OCI-LY1 (cell line): ENCODE data around the gene KRTAP5-1.
"Not testable (repeated sequence)": the region's sequence is repeated elsewhere in the genome, so short reads cannot be mapped to it uniquely, and the experiment has no call there.

Experiments used
- H2AFZ ChIP-seq: fragments of 200-600 bp; sonication (generic), shearing (Covaris generic); 2 replicates; pipeline ENCODE4 v1.6.0; 2014; ENCODE audit warnings: antibody characterized with exemption, mild to moderate bottlenecking, low read length
- H3F3A ChIP-seq: fragments of 200-600 bp; sonication (generic), shearing (Covaris generic); 2 replicates; pipeline ENCODE4 v1.6.0; 2014; ENCODE audit warnings: mild to moderate bottlenecking, antibody characterized with exemption, low read length, moderate library complexity; ENCODE audit not compliant: insufficient read depth
- H3K27ac ChIP-seq: fragments of 200-600 bp; sonication (generic); 2 replicates; pipeline ENCODE4 v1.5.1; 2014; ENCODE audit warnings: low read length, mixed run types, mild to moderate bottlenecking, low read depth; ENCODE audit not compliant: poor library complexity, severe bottlenecking
- H3K27me3 ChIP-seq: fragments of 200-600 bp; sonication (generic); 2 replicates; pipeline ENCODE4 v1.6.0; 2014; ENCODE audit warnings: antibody characterized with exemption, mild to moderate bottlenecking, low read length, moderate library complexity; ENCODE audit not compliant: insufficient read depth
- H3K36me3 ChIP-seq: fragments of 200-600 bp; sonication (generic); 2 replicates; pipeline ENCODE4 v1.6.1; 2014; ENCODE audit warnings: mild to moderate bottlenecking, antibody characterized with exemption, low read length, moderate library complexity, mixed read lengths; ENCODE audit not compliant: insufficient read depth
- H3K4me1 ChIP-seq: fragments of 200-600 bp; sonication (generic); 2 replicates; pipeline ENCODE4 v1.5.1; 2014; ENCODE audit warnings: mild to moderate bottlenecking, low read length, moderate library complexity; ENCODE audit not compliant: insufficient read depth, severe bottlenecking
- H3K4me2 ChIP-seq: fragments of 200-600 bp; sonication (generic), shearing (Covaris generic); 2 replicates; pipeline ENCODE4 v1.6.1; 2014; ENCODE audit warnings: low read length
- H3K4me3 ChIP-seq: fragments of 200-600 bp; sonication (generic); 2 replicates; pipeline ENCODE4 v1.5.1; 2014; ENCODE audit warnings: low read length, low read depth, mild to moderate bottlenecking, mixed read lengths; ENCODE audit not compliant: poor library complexity, severe bottlenecking
- H3K79me2 ChIP-seq: fragments of 200-600 bp; shearing (Covaris generic); 2 replicates; pipeline ENCODE4 v1.6.1; 2016; ENCODE audit warnings: mixed run types, low read length, mixed read lengths; ENCODE audit not compliant: insufficient read depth
- H3K9ac ChIP-seq: fragments of 200-600 bp; sonication (generic), shearing (Covaris generic); 2 replicates; pipeline ENCODE4 v1.6.1; 2014; ENCODE audit warnings: mild to moderate bottlenecking, low read length, mixed read lengths
- H3K9me2 ChIP-seq: fragments of 200-600 bp; sonication (generic), shearing (Covaris generic); 2 replicates; pipeline ENCODE4 v1.6.1; 2014; ENCODE audit warnings: low read depth, mild to moderate bottlenecking, low read length, mixed read lengths
- H3K9me3 ChIP-seq: fragments of 200-600 bp; shearing (Covaris generic); 2 replicates; pipeline ENCODE4 v1.6.1; 2014; ENCODE audit warnings: low read length, mixed read lengths
- H4K20me1 ChIP-seq: fragments of 200-600 bp; sonication (generic), shearing (Covaris generic); 2 replicates; pipeline ENCODE4 v1.6.0; 2016; ENCODE audit warnings: mild to moderate bottlenecking, low read length; ENCODE audit not compliant: insufficient read depth
- EZH2 ChIP-seq: fragments of 200-600 bp; sonication (generic), shearing (Covaris generic); IDR thresholded peaks from 2 replicates; pipeline ENCODE4 v1.8.0; 2017; ENCODE audit warnings: borderline replicate concordance, mixed run types, mild to moderate bottlenecking, antibody characterized with exemption, low read length, moderate library complexity, mixed read lengths
- TF ChIP-seq, protein P1 (sequence below): fragments of 200-600 bp; sonication (generic), shearing (Covaris generic); IDR thresholded peaks from 2 replicates; pipeline ENCODE4 v1.5.1; 2017; ENCODE audit warnings: mild to moderate bottlenecking, antibody characterized with exemption, low read length, moderate library complexity, mixed read lengths

The KRTAP5-1 gene

GRCh38 chr11:1589996-1590395 lies 4.9 kb upstream of the KRTAP5-1 start:
- no peaks in the 10 kb centered on the region for H3K4me1 ChIP-seq
- peaks cover 5% of the 10 kb centered on the region; the same call in 1 of the 2 replicates for H3K27me3 ChIP-seq
- no peak overlapping the region for H3K4me2 ChIP-seq
- H4K20me1 ChIP-seq, result no peaks in the 10 kb centered on the region
- no peaks in the 10 kb centered on the region for H3F3A ChIP-seq
- TF ChIP-seq EZH2, result no peak
- TF ChIP-seq, protein P1, sequence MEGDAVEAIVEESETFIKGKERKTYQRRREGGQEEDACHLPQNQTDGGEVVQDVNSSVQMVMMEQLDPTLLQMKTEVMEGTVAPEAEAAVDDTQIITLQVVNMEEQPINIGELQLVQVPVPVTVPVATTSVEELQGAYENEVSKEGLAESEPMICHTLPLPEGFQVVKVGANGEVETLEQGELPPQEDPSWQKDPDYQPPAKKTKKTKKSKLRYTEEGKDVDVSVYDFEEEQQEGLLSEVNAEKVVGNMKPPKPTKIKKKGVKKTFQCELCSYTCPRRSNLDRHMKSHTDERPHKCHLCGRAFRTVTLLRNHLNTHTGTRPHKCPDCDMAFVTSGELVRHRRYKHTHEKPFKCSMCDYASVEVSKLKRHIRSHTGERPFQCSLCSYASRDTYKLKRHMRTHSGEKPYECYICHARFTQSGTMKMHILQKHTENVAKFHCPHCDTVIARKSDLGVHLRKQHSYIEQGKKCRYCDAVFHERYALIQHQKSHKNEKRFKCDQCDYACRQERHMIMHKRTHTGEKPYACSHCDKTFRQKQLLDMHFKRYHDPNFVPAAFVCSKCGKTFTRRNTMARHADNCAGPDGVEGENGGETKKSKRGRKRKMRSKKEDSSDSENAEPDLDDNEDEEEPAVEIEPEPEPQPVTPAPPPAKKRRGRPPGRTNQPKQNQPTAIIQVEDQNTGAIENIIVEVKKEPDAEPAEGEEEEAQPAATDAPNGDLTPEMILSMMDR, result no peak
- H3K9me2 ChIP-seq, result no peaks in the 10 kb centered on the region
- no peak overlapping the region for H2AFZ ChIP-seq
- no peaks in the 10 kb centered on the region for H3K79me2 ChIP-seq
- no peak overlapping the region for H3K9ac ChIP-seq
- no peak overlapping the region for H3K27ac ChIP-seq
- no peaks in the 10 kb centered on the region for H3K9me3 ChIP-seq
- no peaks in the 10 kb centered on the region for H3K36me3 ChIP-seq
- H3K4me3 ChIP-seq, result no peak overlapping the region

DNA sequence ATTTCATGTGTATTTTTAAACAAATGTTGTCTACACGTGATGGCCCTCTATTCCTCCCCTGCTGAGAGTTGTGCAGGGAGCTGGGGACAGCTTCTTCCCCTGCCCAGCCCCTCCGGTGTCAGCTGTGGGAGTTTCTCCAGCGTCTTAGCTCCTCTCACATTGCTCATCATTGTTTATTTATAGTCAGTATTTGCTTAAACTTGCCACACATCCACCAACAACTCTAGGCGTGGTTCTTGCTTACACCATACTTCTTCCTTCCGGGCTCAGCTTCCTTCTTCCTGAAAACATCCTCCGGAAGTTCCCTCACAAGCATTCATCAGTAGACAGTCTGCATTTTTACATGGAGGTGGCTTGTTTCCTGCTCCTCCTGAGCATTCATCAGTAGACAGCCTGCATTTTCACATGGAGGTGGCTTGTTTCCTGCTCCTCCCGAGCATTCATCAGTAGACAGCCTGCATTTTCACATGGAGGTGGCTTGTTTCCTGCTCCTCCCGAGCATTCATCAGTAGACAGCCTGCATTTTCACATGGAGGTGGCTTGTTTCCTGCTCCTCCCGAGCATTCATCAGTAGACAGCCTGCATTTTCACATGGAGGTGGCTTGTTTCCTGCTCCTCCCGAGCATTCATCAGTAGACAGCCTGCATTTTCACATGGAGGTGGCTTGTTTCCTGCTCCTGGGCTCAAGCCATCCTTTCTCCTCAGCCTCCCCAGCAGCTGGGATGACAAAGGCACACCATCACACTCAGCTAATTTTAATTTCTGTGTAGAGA lies 4.3 kb upstream of the KRTAP5-1 start:
- not testable (repeated sequence) for H3K9me2 ChIP-seq, H3K4me1 ChIP-seq, H3F3A ChIP-seq, H3K9me3 ChIP-seq, H3K4me2 ChIP-seq, H3K27me3 ChIP-seq, H3K4me3 ChIP-seq, H3K27ac ChIP-seq, H3K9ac ChIP-seq, H3K79me2 ChIP-seq, H4K20me1 ChIP-seq, H3K36me3 ChIP-seq, H2AFZ ChIP-seq

DNA sequence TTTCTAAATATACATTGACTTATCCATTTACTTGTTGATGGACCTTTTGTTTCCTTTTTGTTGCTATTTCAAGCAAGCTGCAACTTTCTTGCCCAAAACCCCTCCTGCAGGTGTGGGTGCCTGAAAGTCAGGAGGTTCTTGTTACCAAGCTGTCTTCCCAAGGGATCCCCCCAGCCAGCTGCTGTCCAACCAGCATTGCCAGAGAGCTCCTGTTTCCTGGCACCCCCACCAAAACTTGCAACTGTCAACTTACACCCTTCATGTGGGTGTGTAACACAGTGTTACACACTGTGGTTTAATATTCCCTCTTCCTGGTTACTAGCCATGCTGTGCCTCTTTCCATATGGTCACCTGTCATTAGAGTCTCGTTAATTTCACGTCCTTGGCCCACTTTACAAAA lies 1.6 kb upstream of the KRTAP5-1 start:
- no peak overlapping the region for H2AFZ ChIP-seq
- no peak overlapping the region for H3K4me3 ChIP-seq
- H3K27ac ChIP-seq, result no peak overlapping the region
- no peaks in the 10 kb centered on the region for H3K79me2 ChIP-seq
- TF ChIP-seq, protein P1, result no peak
- TF ChIP-seq EZH2, result no peak
- H3K9me2 ChIP-seq, result no peaks in the 10 kb centered on the region
- no peaks in the 10 kb centered on the region for H3K27me3 ChIP-seq
- no peak overlapping the region for H3K4me2 ChIP-seq
- H4K20me1 ChIP-seq, result no peaks in the 10 kb centered on the region
- H3K36me3 ChIP-seq, result no peaks in the 10 kb centered on the region
- H3K9me3 ChIP-seq, result no peaks in the 10 kb centered on the region
- H3F3A ChIP-seq, result no peaks in the 10 kb centered on the region
- H3K9ac ChIP-seq, result no peak overlapping the region
- no peaks in the 10 kb centered on the region for H3K4me1 ChIP-seq

DNA sequence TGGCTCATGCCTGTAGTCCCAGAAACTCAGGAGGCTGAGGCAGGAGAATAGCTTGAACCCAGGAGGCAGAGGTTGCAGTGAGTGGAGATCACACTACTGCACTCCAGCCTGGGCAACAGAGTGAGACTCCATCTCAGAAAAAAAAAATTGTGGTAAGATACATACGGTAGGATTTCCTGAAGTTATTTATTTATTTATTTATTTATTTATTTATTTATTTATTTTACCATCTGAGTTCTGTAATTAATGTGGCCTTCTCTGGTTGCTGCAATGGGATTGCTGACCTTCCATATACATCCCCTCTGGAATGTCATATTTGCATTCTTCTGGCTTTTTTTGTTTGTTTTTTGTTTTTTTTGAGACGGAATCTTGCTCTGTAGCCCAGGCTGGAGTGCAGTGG lies 2.2 kb downstream of the KRTAP5-1 start:
- H3K4me2 ChIP-seq, H3K4me1 ChIP-seq, H3K27me3 ChIP-seq, H3K9me3 ChIP-seq, H3K4me3 ChIP-seq, H3K9ac ChIP-seq, H3K27ac ChIP-seq, H2AFZ ChIP-seq, H3K36me3 ChIP-seq, H4K20me1 ChIP-seq, H3F3A ChIP-seq, H3K9me2 ChIP-seq, H3K79me2 ChIP-seq: not testable (repeated sequence)
